Ishikawa (cell line): ENCODE results near the gene RAPGEF4.

Experiments
- CEBPB ChIP-seq: IDR thresholded peaks from 2 replicates; pipeline ENCODE4 v1.6.1; 2012
- CREB1 ChIP-seq: IDR thresholded peaks from 2 replicates; pipeline ENCODE4 v1.6.1; 2012; ENCODE audit warnings: low read depth
- EGR1 ChIP-seq: IDR thresholded peaks from 2 replicates; pipeline ENCODE4 v1.6.1; 2012
- EP300 ChIP-seq: IDR thresholded peaks from 2 replicates; pipeline ENCODE4 v1.6.1; 2012; ENCODE audit warnings: borderline replicate concordance
- FOXM1 ChIP-seq: IDR thresholded peaks from 2 replicates; pipeline ENCODE4 v1.6.1; 2012; ENCODE audit warnings: low read depth, borderline replicate concordance
- MAX ChIP-seq: IDR thresholded peaks from 2 replicates; pipeline ENCODE4 v1.6.1; 2012
- NFIC ChIP-seq: IDR thresholded peaks from 2 replicates; pipeline ENCODE4 v1.6.1; 2012
- RAD21 ChIP-seq: IDR thresholded peaks from 2 replicates; pipeline ENCODE4 v1.6.1; 2012; ENCODE audit warnings: low read depth
- REST ChIP-seq: IDR thresholded peaks from 2 replicates; pipeline ENCODE4 v1.6.1; 2012; ENCODE audit warnings: low read depth, mild to moderate bottlenecking
- TAF1 ChIP-seq: IDR thresholded peaks from 2 replicates; pipeline ENCODE4 v1.6.1; 2012; ENCODE audit warnings: low read depth, mild to moderate bottlenecking
- TCF12 ChIP-seq: IDR thresholded peaks from 2 replicates; pipeline ENCODE4 v1.6.1; 2012; ENCODE audit warnings: low read depth
- TEAD4 ChIP-seq: IDR thresholded peaks from 2 replicates; pipeline ENCODE4 v1.6.1; 2012
- USF1 ChIP-seq: IDR thresholded peaks from 2 replicates; pipeline ENCODE4 v1.6.1; 2012
- YY1 ChIP-seq: IDR thresholded peaks from 2 replicates; pipeline ENCODE4 v1.6.1; 2012; ENCODE audit warnings: low read depth
- ZBTB7A ChIP-seq: IDR thresholded peaks from 2 replicates; pipeline ENCODE4 v1.6.1; 2012; ENCODE audit warnings: low read depth

RAPGEF4 gene

GRCh38 chr2:172993139-172993538 lies 257.5 kb downstream of the RAPGEF4 start:
- no peak for TF ChIP-seq TCF12
- TF ChIP-seq ZBTB7A, result no peak
- TF ChIP-seq RAD21, result no peak
- TF ChIP-seq TEAD4, result no peak
- TF ChIP-seq CREB1, result no peak
- TF ChIP-seq EGR1, result no peak
- no peak for TF ChIP-seq CEBPB
- TF ChIP-seq MAX, result no peak
- TF ChIP-seq NFIC, result no peak
- TF ChIP-seq YY1, result no peak
- no peak for TF ChIP-seq USF1
- TF ChIP-seq FOXM1, result no peak
- TF ChIP-seq REST, result no peak
- TF ChIP-seq EP300, result no peak
- TF ChIP-seq TAF1, result no peak

- TF ChIP-seq YY1 (no peak), ZBTB7A (no peak), USF1 (no peak), NFIC (no peak), MAX (no peak), EGR1 (no peak), TEAD4 (no peak), TAF1 (no peak), REST (no peak), TCF12 (no peak), RAD21 (no peak), FOXM1 (no peak), EP300 (no peak), CEBPB (no peak)
Observed at GRCh38 chr2:172993931-172994717, 258.5 kb downstream of the RAPGEF4 start.

- TF ChIP-seq TAF1 (no peak), EP300 (no peak), EGR1 (no peak), NFIC (no peak), CEBPB (no peak), TEAD4 (no peak)
Observed at GRCh38 chr2:172994864-172995263, 259.2 kb downstream of the RAPGEF4 start.

GRCh38 chr2:172995323-172996244 lies 259.9 kb downstream of the RAPGEF4 start:
- TF ChIP-seq RAD21 (no peak), CEBPB (0 out of 2 replicates have a peak, but pooled peaks have one; percentile 17), FOXM1 (no peak), MAX (no peak), NFIC (no peak), TEAD4 (0 out of 2 replicates have a peak, but pooled peaks have one; percentile 19), CREB1 (no peak), TAF1 (no peak), REST (no peak)
